Measurements from ENCODE around the gene SPACA7.

DNA sequence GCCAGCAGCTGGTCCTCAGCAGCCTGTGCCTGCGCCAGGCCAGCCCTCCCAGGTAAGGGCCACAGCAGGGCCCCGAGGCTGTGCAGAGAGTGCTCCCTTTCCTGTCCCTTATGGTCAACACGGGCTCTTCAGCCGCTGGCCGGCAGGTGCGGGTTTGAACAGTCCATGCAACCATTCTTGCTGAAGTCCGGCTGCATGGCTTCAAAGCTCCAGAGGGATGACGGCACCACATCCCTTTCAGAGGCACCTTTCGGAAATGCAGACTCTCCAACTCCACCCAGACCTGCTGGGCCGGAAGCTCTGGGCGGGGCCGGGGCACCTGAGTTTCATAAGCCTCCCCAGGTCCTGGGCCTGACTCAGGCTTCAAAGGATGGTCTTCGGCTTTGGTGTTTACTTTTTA lies 81.3 kb downstream of the SPACA7 start:
- no peak for TF ChIP-seq RAD21 (IDR thresholded peaks at IDR 0.05; ENCODE audit: low read depth)
- TF ChIP-seq EP300 (IDR thresholded peaks at IDR 0.05; ENCODE audit: borderline replicate concordance): no peak
- TF ChIP-seq, protein P1, sequence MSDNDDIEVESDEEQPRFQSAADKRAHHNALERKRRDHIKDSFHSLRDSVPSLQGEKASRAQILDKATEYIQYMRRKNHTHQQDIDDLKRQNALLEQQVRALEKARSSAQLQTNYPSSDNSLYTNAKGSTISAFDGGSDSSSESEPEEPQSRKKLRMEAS (IDR thresholded peaks at IDR 0.05): no peak
- TF ChIP-seq CREB1 (IDR thresholded peaks at IDR 0.05; ENCODE audit: low read depth): no peak
